Measurements from ENCODE around the gene DYRK3.

DNA sequence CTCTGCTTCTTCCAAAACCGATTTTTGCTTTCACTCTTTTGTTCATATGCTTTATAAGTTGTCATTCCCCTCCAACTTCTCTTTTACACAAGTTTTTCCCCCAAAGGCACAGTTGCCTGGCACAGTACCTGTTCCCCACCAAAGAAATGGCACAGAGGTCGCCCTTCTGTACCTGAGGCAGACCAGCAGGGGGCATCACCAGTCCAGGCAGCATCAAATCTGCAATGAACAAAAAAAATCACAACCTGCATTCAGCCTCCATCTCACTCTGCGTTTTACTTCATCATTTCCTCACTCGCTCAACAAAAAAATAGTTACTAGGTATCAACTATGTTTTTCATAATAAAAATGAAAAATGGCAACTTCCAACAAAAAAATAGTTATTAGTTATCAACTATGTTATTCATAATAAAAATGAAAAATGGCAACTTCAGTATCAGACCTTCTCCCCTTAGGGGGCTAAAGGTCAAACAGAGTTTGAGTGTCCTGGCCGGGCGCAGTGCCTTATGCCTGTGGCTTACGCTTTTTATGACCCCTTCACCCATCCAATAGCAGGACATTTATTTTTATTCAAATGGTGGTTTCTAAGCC is 27.1 kb upstream of the DYRK3 start:
- TF ChIP-seq CTCF (IDR thresholded peaks at IDR 0.05; ENCODE audit: low read depth, low read length): peak; percentile 61
- no peak for TF ChIP-seq MYC (IDR thresholded peaks at IDR 0.05; ENCODE audit: low read depth, low read length)
- TF ChIP-seq, protein P1, sequence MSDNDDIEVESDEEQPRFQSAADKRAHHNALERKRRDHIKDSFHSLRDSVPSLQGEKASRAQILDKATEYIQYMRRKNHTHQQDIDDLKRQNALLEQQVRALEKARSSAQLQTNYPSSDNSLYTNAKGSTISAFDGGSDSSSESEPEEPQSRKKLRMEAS (IDR thresholded peaks at IDR 0.05; ENCODE audit: low read depth, low read length): no peak

All from NB4 (cell line).